ENCODE results near the gene TRAPPC2B. TPM values are rescaled to one million over a fixed set of nuclear protein-coding genes. Genes with fewer than 3 reads are reported as not detected.

The TRAPPC2B gene
- total and polyA plus RNA-seq, 2 of the 13 experiments (the other 11 are each of a cell fraction or from before 2014, with no cell fraction given), result 13.3 to 17.7 TPM

GRCh38 chr19:57406516-57407123 lies 43.3 kb downstream of the TRAPPC2B start (continued):
- TF ChIP-seq ZNF232 (CRISPR knock-in tag; IDR thresholded peaks at IDR 0.05; ENCODE audit: borderline replicate concordance), result no peak
- TF ChIP-seq TARDBP (CRISPR knock-in tag; IDR thresholded peaks at IDR 0.05), result 0 out of 2 replicates have a peak, but pooled peaks have one; percentile 32
- TF ChIP-seq HCFC1 (IDR thresholded peaks at IDR 0.05; ENCODE audit: low read depth, low read length), result 0 out of 2 replicates have a peak, but pooled peaks have one; percentile 18
- peak; percentile 43; the same call in 1 of the 2 replicates for TF ChIP-seq THRA (CRISPR knock-in tag; IDR thresholded peaks at IDR 0.05; ENCODE audit: borderline replicate concordance)
- TF ChIP-seq HNF1B (CRISPR knock-in tag; IDR thresholded peaks at IDR 0.05), result peak; percentile 57; the same call in 1 of the 2 replicates
- TF ChIP-seq ZBTB33 (CRISPR knock-in tag; IDR thresholded peaks at IDR 0.05), result peak; percentile 41; the same call in 1 of the 2 replicates
- TF ChIP-seq RAD21 (CRISPR knock-in tag; IDR thresholded peaks at IDR 0.05), result peak; percentile 85
- TF ChIP-seq HOXA3 (CRISPR knock-in tag; IDR thresholded peaks at IDR 0.05), result peak; percentile 71
- TF ChIP-seq ZNF205 (CRISPR knock-in tag; IDR thresholded peaks at IDR 0.05), result peak; percentile 77
- TF ChIP-seq PHF8 (CRISPR knock-in tag; IDR thresholded peaks at IDR 0.05), result 0 out of 2 replicates have a peak, but pooled peaks have one; percentile 16
- TF ChIP-seq CCDC6 (CRISPR knock-in tag; IDR thresholded peaks at IDR 0.05), result 0 out of 2 replicates have a peak, but pooled peaks have one; percentile 24
- TF ChIP-seq ZNF343 (CRISPR knock-in tag; IDR thresholded peaks at IDR 0.05), result no peak
- TF ChIP-seq NR2C2 (CRISPR knock-in tag; IDR thresholded peaks at IDR 0.05; ENCODE audit: borderline replicate concordance), result no peak
- no peak for TF ChIP-seq PRDM4 (CRISPR knock-in tag; IDR thresholded peaks at IDR 0.05; ENCODE audit: borderline replicate concordance)
- TF ChIP-seq UBTF (CRISPR knock-in tag; IDR thresholded peaks at IDR 0.05), result 0 out of 2 replicates have a peak, but pooled peaks have one; percentile 16
- TF ChIP-seq ZNF18 (CRISPR knock-in tag; IDR thresholded peaks at IDR 0.05; ENCODE audit: insufficient replicate concordance), result no peak
